Endothelial cell of umbilical vein (primary cell): ENCODE data around the gene MTHFR. TPM values are rescaled to one million over a fixed set of nuclear protein-coding genes. Genes with fewer than 3 reads are reported as not detected.

Experiments
- BruUV-seq: library from RNA; stranded (reverse); fragments of 400-500 nt; replicated peaks from 2 replicates; lab custom pipeline; 2021; lab: Mats Ljungman, UMichigan
- CTCF ChIA-PET: fragments of 300-600, 350-600 bp; sonication (Branson Sonifier 250); formaldehyde crosslinking; loops from one replicate; lab custom pipeline; 2021; ENCODE audit warnings: antibody characterized with exemption, inconsistent platforms; lab: Charles Lee
- POLR2A ChIA-PET: fragments of 300-600, 350-600 bp; sonication (Branson Sonifier 250); formaldehyde crosslinking; loops from one replicate; lab custom pipeline; 2021; ENCODE audit warnings: antibody characterized with exemption, inconsistent platforms; lab: Charles Lee
- DNase-seq: peaks from one replicate; pipeline ENCODE4 v3.0.0-alpha.2; 2011; ENCODE audit warnings: low read depth, low spot score
- FAIRE-seq: peaks from 2 replicates; lab custom pipeline; 2011; peaks lifted over from hg19 to GRCh38; lab: Jason Lieb, UNC
- H2AFZ ChIP-seq: 2 replicates; pipeline ENCODE4 v1.6.0; 2012; ENCODE audit warnings: low read depth, low read length, control low read depth, inconsistent platforms
- H3K27ac ChIP-seq: 2 replicates; pipeline ENCODE4 v1.5.1; 2011; ENCODE audit warnings: low read depth, mild to moderate bottlenecking, control low read depth, low read length, moderate library complexity; ENCODE audit not compliant: insufficient read depth
- H3K27me3 ChIP-seq, 2 experiments: 2 replicates each; pipeline versions ENCODE4 v1.6.0 to v1.6.1; 2011; ENCODE audit warnings: low read length in 2 of 2, mixed read lengths in 1 of 2; ENCODE audit not compliant: control insufficient read depth in 2 of 2, insufficient read depth in 2 of 2
- H3K36me3 ChIP-seq, 2 experiments: 2 replicates in 1 of 2; 3 replicates in 1 of 2; pipeline ENCODE4 v1.5.1; 2011; ENCODE audit warnings: low read length in 2 of 2, mild to moderate bottlenecking in 1 of 2, moderate library complexity in 1 of 2; ENCODE audit not compliant: control insufficient read depth in 2 of 2, insufficient read depth in 2 of 2; ENCODE audit errors: extremely low read depth in 1 of 2
- H3K4me1 ChIP-seq: 3 replicates; pipeline ENCODE4 v1.5.1; 2011; ENCODE audit warnings: mild to moderate bottlenecking, low read length; ENCODE audit not compliant: control insufficient read depth, insufficient read depth; ENCODE audit errors: extremely low read depth
- H3K4me2 ChIP-seq: 2 replicates; pipeline ENCODE4 v1.6.1; 2011; ENCODE audit warnings: low read length, control low read depth, mixed read lengths; ENCODE audit not compliant: insufficient read depth
- H3K4me3 ChIP-seq, 3 experiments: fragments of 200-600 bp in 1 of 3; sonication (generic), shearing (Covaris generic) in 1 of 3; replicated peaks in 1 of 3; 2 replicates each; pipeline ENCODE4 v1.5.1; 2011 to 2016; ENCODE audit warnings: control low read depth in 3 of 3, low read length in 3 of 3, mild to moderate bottlenecking in 2 of 3, inconsistent platforms in 1 of 3, low read depth in 1 of 3, moderate library complexity in 1 of 3; ENCODE audit not compliant: insufficient read depth in 1 of 3
- H3K79me2 ChIP-seq: 2 replicates; pipeline ENCODE4 v1.6.0; 2012; ENCODE audit warnings: low read length, inconsistent platforms; ENCODE audit not compliant: control insufficient read depth, insufficient read depth
- H3K9ac ChIP-seq: replicated peaks from 2 replicates; pipeline ENCODE3; 2011; ENCODE audit warnings: low read length, control low read depth; ENCODE audit not compliant: insufficient read depth; ENCODE audit errors: extremely low read depth
- H3K9me1 ChIP-seq: replicated peaks from 3 replicates; pipeline ENCODE4 v1.6.0; 2011; ENCODE audit warnings: mild to moderate bottlenecking, low read length; ENCODE audit not compliant: control insufficient read depth, insufficient read depth; ENCODE audit errors: extremely low read depth
- H3K9me3 ChIP-seq: replicated peaks from 2 replicates; pipeline ENCODE4 v1.5.1; 2012; ENCODE audit warnings: low read length, inconsistent platforms; ENCODE audit not compliant: control insufficient read depth, insufficient read depth
- H4K20me1 ChIP-seq: replicated peaks from 2 replicates; pipeline ENCODE3; 2011; ENCODE audit warnings: mild to moderate bottlenecking, low read length; ENCODE audit not compliant: control insufficient read depth, insufficient read depth; ENCODE audit errors: extremely low read depth
- CTCF ChIP-seq, 2 donors: IDR thresholded peaks; 1 replicate in 1 of 2; 2 replicates in 1 of 2; pipeline ENCODE4 v1.5.1; 2011; ENCODE audit warnings: low read length in 2 of 2, mild to moderate bottlenecking in 2 of 2, moderate library complexity in 2 of 2, control low read depth in 1 of 2, inconsistent platforms in 1 of 2, low read depth in 1 of 2; ENCODE audit not compliant: insufficient read depth in 1 of 2; ENCODE audit errors: extremely low read depth in 1 of 2
- EZH2 ChIP-seq: IDR thresholded peaks from 2 replicates; pipeline ENCODE4 v1.6.1; 2012; ENCODE audit warnings: borderline replicate concordance, low read depth, mild to moderate bottlenecking, moderate library complexity, low read length, inconsistent platforms; ENCODE audit not compliant: severe bottlenecking
- FOS ChIP-seq: IDR thresholded peaks from 2 replicates; pipeline ENCODE4 v1.6.1; 2011; ENCODE audit warnings: mild to moderate bottlenecking, low read length, moderate library complexity, borderline replicate concordance; ENCODE audit not compliant: insufficient read depth
- GATA2 ChIP-seq: IDR thresholded peaks from 2 replicates; pipeline ENCODE4 v1.7.0; 2011; ENCODE audit warnings: low read depth, mild to moderate bottlenecking, moderate library complexity, mixed read lengths, low read length; ENCODE audit not compliant: insufficient read length, insufficient read depth
- JUN ChIP-seq: IDR thresholded peaks from 2 replicates; pipeline ENCODE4 v1.6.1; 2011; ENCODE audit warnings: borderline replicate concordance, low read depth; ENCODE audit not compliant: insufficient read length, insufficient read depth
- MYC ChIP-seq: IDR thresholded peaks from one replicate; pipeline ENCODE4 v1.6.1; 2011; ENCODE audit warnings: mild to moderate bottlenecking, low read depth, low read length
- POLR2A ChIP-seq: IDR thresholded peaks from 2 replicates; pipeline ENCODE4 v1.6.1; 2012; ENCODE audit warnings: low read depth, mild to moderate bottlenecking, control low read depth, low read length
- POLR2AphosphoS5 ChIP-seq: IDR thresholded peaks from 2 replicates; pipeline ENCODE4 v1.6.1; 2012; ENCODE audit warnings: low read depth, mild to moderate bottlenecking, control low read depth, low read length, moderate library complexity; ENCODE audit not compliant: insufficient read depth
- dilution Hi-C: fragments of 300-500 bp; cut with MboI; formaldehyde crosslinking; loops from one replicate; pipeline ENCODE4 v1.15.0; 2019; ENCODE audit warnings: low sequenced_read_pairs; ENCODE audit not compliant: extremely low pct_ligation_motif_present
- intact Hi-C: fragments of 100-400 bp; cut with micrococcal nuclease; formaldehyde crosslinking; loops from one replicate; pipeline ENCODE4 v1.10.0; 2022
- polyA plus RNA-seq, 4 experiments: library from polyadenylated mRNA; depleted of rRNA in 3 of 4; stranded (reverse) in 3 of 4; unstranded in 1 of 4; fragments of >200 nt; gene quantifications; 2 replicates each; pipeline versions ENCODE4 v1.2.1 to v1.2.3, GENCODE V29; 2011 to 2012; ENCODE audit warnings: missing spikeins in 1 of 4
- total RNA-seq: library from RNA; stranded (reverse); gene quantifications from 2 replicates; pipeline ENCODE4 v1.2.3, GENCODE V29; 2021
- TF ChIP-seq, protein P1 (sequence below): IDR thresholded peaks from 2 replicates; pipeline ENCODE4 v1.6.1; 2011; ENCODE audit not compliant: insufficient read depth, insufficient read length

The MTHFR gene
- total and polyA plus RNA-seq, 2 donors (not counting 3 experiments of a cell fraction or from before 2014, with no cell fraction given), result 13.8 to 25.3 TPM

- Histone ChIP-seq H3K9ac (no peak overlapping the region), H3K27ac (no peak overlapping the region), H3K4me1 (no peaks in the 10 kb centered on the region), H3K36me3 (no peaks in the 10 kb centered on the region), H3K79me2 (no peaks in the 10 kb centered on the region), H3K27me3 (no peaks in the 10 kb centered on the region), H3K4me3 (no peak overlapping the region), H3K4me2 (no peak overlapping the region), H3K9me1 (no peaks in the 10 kb centered on the region), H3K9me3 (no peaks in the 10 kb centered on the region), H2AFZ (no peak overlapping the region), H4K20me1 (no peaks in the 10 kb centered on the region)
- no TSS peak for BruUV-seq
- TF ChIP-seq FOS, result no peak
- no peak for TF ChIP-seq JUN
- no peak for TF ChIP-seq CTCF (IDR thresholded peaks at IDR 0.05; ENCODE audit: extremely low read depth in 1 of 2, insufficient read depth in 1 of 2, low read depth in 1 of 2, low read length in 2 of 2)
- TF ChIP-seq POLR2A, result no peak
- no peak for TF ChIP-seq GATA2
- TF ChIP-seq, protein P1, sequence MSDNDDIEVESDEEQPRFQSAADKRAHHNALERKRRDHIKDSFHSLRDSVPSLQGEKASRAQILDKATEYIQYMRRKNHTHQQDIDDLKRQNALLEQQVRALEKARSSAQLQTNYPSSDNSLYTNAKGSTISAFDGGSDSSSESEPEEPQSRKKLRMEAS, result no peak
- no peak for TF ChIP-seq EZH2
- TF ChIP-seq MYC, result no peak
- TF ChIP-seq POLR2AphosphoS5, result no peak
- DNase-seq (no peak), FAIRE-seq (no peak)
- ChIA-PET CTCF (interaction anchor here (1.1 kb wide), 1 partner anchor 28 kb away, joined by 3 read pairs; the partner anchor contains the start of genes CLCN6 and MTHFR), POLR2A (no interaction called here)
- dilution Hi-C loops, result no loop called here
- intact Hi-C loops, result no loop called here
These were observed 27.4 kb downstream of the MTHFR start for GRCh38 chr1:11778336-11778735.
